Thyroid gland (tissue), 4 donors: Measurements from ENCODE around the gene OR5K4.

Experiments
- POLR2A ChIP-seq, 2 donors: fragments of 450-650 bp; IDR thresholded peaks; one replicate each; pipeline ENCODE4 v1.6.1; 2017; ENCODE audit warnings: antibody characterized with exemption in 2 of 2, mild to moderate bottlenecking in 2 of 2, moderate library complexity in 1 of 2
- TF ChIP-seq, protein P1 (sequence below), 6 experiments: fragments of 200-600 bp in 3 of 6; fragments of 450-650 bp in 3 of 6; sonication (generic) in 3 of 6; IDR thresholded peaks; one replicate each; pipeline ENCODE4 v1.5.1; 2016 to 2019; ENCODE audit warnings: antibody characterized with exemption in 6 of 6, mild to moderate bottlenecking in 2 of 6, inconsistent platforms in 1 of 6, moderate library complexity in 1 of 6

DNA sequence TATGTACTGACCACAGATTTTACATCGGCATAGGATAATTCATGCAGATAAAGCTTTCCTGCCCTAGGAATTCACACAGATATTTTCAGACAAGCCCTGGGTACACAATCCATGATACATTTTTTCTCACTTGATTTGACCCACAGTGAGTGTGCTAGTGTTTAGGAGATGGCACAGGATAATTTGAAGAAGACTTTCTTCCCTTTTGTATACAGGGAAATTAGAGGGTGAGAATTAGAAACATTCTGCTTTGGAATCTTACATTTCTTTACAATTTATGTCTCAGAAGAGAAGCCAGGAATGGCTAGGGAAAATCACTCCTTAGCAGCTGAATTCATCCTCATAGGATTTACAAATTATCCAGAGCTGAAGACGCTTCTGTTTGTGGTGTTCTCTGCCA is at the start of gene OR5K4:
- TF ChIP-seq, protein P1, sequence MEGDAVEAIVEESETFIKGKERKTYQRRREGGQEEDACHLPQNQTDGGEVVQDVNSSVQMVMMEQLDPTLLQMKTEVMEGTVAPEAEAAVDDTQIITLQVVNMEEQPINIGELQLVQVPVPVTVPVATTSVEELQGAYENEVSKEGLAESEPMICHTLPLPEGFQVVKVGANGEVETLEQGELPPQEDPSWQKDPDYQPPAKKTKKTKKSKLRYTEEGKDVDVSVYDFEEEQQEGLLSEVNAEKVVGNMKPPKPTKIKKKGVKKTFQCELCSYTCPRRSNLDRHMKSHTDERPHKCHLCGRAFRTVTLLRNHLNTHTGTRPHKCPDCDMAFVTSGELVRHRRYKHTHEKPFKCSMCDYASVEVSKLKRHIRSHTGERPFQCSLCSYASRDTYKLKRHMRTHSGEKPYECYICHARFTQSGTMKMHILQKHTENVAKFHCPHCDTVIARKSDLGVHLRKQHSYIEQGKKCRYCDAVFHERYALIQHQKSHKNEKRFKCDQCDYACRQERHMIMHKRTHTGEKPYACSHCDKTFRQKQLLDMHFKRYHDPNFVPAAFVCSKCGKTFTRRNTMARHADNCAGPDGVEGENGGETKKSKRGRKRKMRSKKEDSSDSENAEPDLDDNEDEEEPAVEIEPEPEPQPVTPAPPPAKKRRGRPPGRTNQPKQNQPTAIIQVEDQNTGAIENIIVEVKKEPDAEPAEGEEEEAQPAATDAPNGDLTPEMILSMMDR (IDR thresholded peaks at IDR 0.05): no peak
- TF ChIP-seq POLR2A (IDR thresholded peaks at IDR 0.05): no peak
